ENCODE data around the gene PPM1A.

The PPM1A gene

GRCh38 chr14:60248697-60249318 lies at the start of gene PPM1A:
Gene PPM1A (plus strand): TSS chr14:60249221. CDS start chr14:60282704, 33,483 bp downstream.
- peak; percentile 98 for DNase-seq (ENCODE audit: low spot score)

- DNase-seq (ENCODE audit: low spot score), result no peak
These were observed 49.7 kb upstream of the PPM1A start for GRCh38 chr14:60199321-60199720.

GRCh38 chr14:60204104-60204842 lies 44.7 kb upstream of the PPM1A start:
- no peak for DNase-seq (ENCODE audit: low spot score)

GRCh38 chr14:60204843-60205774 lies 43.9 kb upstream of the PPM1A start:
- no peak for DNase-seq (ENCODE audit: low spot score)

- DNase-seq (ENCODE audit: low spot score), result no peak
These were observed 42.8 kb upstream of the PPM1A start for GRCh38 chr14:60206249-60206670.

GRCh38 chr14:60206837-60207533 lies 42.0 kb upstream of the PPM1A start:
- DNase-seq (ENCODE audit: low spot score), result no peak

- DNase-seq (ENCODE audit: low spot score), result no peak
These were observed 38.3 kb upstream of the PPM1A start for GRCh38 chr14:60210703-60211102.

- no peak for DNase-seq (ENCODE audit: low spot score)
These were observed 37.9 kb upstream of the PPM1A start for GRCh38 chr14:60211153-60211552.

- DNase-seq (ENCODE audit: low spot score), result no peak
These were observed 36.3 kb upstream of the PPM1A start for GRCh38 chr14:60212503-60213371.

GRCh38 chr14:60214003-60214402 lies 35.0 kb upstream of the PPM1A start:
- no peak for DNase-seq (ENCODE audit: low spot score)

GRCh38 chr14:60214415-60215126 lies 34.5 kb upstream of the PPM1A start:
- no peak for DNase-seq (ENCODE audit: low spot score)

- DNase-seq (ENCODE audit: low spot score), result no peak
These were observed 33.9 kb upstream of the PPM1A start for GRCh38 chr14:60215127-60215444.

- DNase-seq (ENCODE audit: low spot score), result no peak
These were observed 33.3 kb upstream of the PPM1A start for GRCh38 chr14:60215520-60216420.

- DNase-seq (ENCODE audit: low spot score), result no peak
These were observed 31.3 kb upstream of the PPM1A start for GRCh38 chr14:60217713-60218112.

GRCh38 chr14:60220084-60220483 lies 28.9 kb upstream of the PPM1A start:
- no peak for DNase-seq (ENCODE audit: low spot score)

- DNase-seq (ENCODE audit: low spot score), result no peak
These were observed 28.1 kb upstream of the PPM1A start for GRCh38 chr14:60220917-60221316.

- no peak for DNase-seq (ENCODE audit: low spot score)
These were observed 27.6 kb upstream of the PPM1A start for GRCh38 chr14:60221457-60221856.

GRCh38 chr14:60222820-60223219 lies 26.2 kb upstream of the PPM1A start:
- peak; percentile 18 for DNase-seq (ENCODE audit: low spot score)

GRCh38 chr14:60225265-60225664 lies 23.8 kb upstream of the PPM1A start:
- DNase-seq (ENCODE audit: low spot score), result no peak
